Measurements from ENCODE around the gene LRRC25. TPM values are rescaled to one million over a fixed set of nuclear protein-coding genes. Genes with fewer than 3 reads are reported as not detected.

Gene LRRC25
- 10 to 100 TPM in 1 of 5 donors, 1 to 10 TPM in 2, not detected in 2; 2.9 to 11.2 (median 7.2) TPM for total RNA-seq
- polyA plus RNA-seq, result 1 to 10 TPM in 2 of 3 donors, under 1 TPM in 1; 0.98 to 2.4 (median 1.7) TPM
- long read RNA-seq, donor 1, result 0 reads
- long read RNA-seq, donor 2, partial matches to known transcripts, result 0 of 1 reads
- long read RNA-seq, donor 2, other reads (novel, unspliced or antisense), result 0 of 1 reads
- long read RNA-seq, donor 3, result 0 reads
- long read RNA-seq, donor 4, result 0 reads
- long read RNA-seq, donor 5, partial matches to known transcripts, result 0 of 1 reads
- long read RNA-seq, donor 5, other reads (novel, unspliced or antisense), result 0 of 1 reads
- long read RNA-seq, donor 6, partial matches to known transcripts, result 0 of 1 reads
- long read RNA-seq, donor 6, other reads (novel, unspliced or antisense), result 0 of 1 reads
- long read RNA-seq, donor 7, result 0 reads
- long read RNA-seq, donor 8, partial matches to known transcripts, result 0 of 1 reads
- long read RNA-seq, donor 8, other reads (novel, unspliced or antisense), result 0 of 1 reads
- long read RNA-seq, donor 9, result 0 reads
- long read RNA-seq, donor 10, result 0 reads

DNA sequence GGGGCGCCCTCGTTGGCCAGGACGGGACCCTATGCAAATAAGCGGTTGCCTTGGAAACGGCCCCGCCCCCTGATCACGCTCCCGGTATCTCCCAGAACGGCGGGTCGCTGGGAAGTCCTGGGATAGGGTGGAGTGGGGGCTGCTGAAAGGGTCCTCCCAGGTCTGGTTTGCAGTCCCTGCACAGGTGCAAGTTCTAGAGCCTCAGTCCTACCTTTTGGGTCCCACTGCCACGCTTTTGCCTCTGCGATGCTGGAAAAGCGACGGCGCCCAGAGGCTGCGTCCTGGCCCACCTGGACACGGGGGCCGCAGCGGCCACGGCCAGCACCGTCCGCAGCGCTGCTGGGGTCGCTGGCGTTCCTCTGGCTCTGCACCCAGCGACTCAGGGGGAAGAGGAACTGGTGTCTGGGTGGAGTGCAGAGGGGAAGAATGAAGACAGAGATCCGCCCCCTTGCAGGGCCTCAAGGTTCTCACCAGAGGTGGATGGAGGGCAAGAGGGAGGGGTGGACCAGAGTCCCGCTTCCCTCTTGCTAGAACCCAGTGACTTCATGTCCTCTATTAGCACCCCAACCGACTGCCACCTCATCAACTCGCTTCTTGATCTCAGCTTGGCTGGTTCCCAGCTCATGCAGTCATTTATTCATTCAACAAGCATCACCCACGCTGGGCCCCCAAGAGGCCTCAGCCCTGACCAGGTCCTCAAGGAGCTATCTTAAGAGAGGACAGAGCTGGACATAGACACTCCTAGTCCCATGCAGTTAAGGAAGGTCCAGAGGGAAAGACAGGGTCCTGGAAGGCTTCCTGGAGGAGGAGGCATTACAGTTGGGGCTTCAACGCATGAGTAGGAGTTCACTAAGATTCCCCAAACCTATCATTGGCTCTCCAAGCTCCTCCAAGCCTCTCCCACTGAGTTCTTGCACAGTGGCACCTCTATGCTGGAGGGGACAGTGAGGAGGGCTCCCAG lies at the start of gene LRRC25:
TSS of gene LRRC25 (minus strand) at position 381 of the 961 bp plus-strand sequence. CDS start 659 bp downstream, outside the sequence.
- peak in 1 of 2 donors; percentile 66 for DNase-seq
- H3K4me1 ChIP-seq, result peaks cover 17 to 83% (median 48%) of the 10 kb centered on the region in 4 donors
- TF ChIP-seq POLR2AphosphoS5 (IDR thresholded peaks at IDR 0.05), result peak in 1 of 3 donors; percentile 20
- TF ChIP-seq, protein P1, sequence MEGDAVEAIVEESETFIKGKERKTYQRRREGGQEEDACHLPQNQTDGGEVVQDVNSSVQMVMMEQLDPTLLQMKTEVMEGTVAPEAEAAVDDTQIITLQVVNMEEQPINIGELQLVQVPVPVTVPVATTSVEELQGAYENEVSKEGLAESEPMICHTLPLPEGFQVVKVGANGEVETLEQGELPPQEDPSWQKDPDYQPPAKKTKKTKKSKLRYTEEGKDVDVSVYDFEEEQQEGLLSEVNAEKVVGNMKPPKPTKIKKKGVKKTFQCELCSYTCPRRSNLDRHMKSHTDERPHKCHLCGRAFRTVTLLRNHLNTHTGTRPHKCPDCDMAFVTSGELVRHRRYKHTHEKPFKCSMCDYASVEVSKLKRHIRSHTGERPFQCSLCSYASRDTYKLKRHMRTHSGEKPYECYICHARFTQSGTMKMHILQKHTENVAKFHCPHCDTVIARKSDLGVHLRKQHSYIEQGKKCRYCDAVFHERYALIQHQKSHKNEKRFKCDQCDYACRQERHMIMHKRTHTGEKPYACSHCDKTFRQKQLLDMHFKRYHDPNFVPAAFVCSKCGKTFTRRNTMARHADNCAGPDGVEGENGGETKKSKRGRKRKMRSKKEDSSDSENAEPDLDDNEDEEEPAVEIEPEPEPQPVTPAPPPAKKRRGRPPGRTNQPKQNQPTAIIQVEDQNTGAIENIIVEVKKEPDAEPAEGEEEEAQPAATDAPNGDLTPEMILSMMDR (IDR thresholded peaks at IDR 0.05), result no peak
- no peaks in the 10 kb centered on the region for H3K9me3 ChIP-seq
- intact Hi-C loops (cut with DNase I; ENCODE audit: low total_unique reads), result loop anchor here (10.0 kb wide), 1 partner anchor 53 kb away; the partner anchor contains the start of gene PGPEP1
- peak within 1 kb of the TSS; percentile 12 to 45 (median 35) for H3K4me3 ChIP-seq
- H3K36me3 ChIP-seq, result no peaks in the 10 kb centered on the region
- WGBS, 5 donors, result 15 to 21% (median 17%) methylated on average over 27 to 33 of the region's 33 CpGs
- H3K27me3 ChIP-seq, result peaks cover 0 to 25% (median 7%) of the 10 kb centered on the region in 3 donors
- peak within 1 kb of the TSS in 4 of 5 donors; percentile 8 to 61 (median 42) for H3K27ac ChIP-seq

DNA sequence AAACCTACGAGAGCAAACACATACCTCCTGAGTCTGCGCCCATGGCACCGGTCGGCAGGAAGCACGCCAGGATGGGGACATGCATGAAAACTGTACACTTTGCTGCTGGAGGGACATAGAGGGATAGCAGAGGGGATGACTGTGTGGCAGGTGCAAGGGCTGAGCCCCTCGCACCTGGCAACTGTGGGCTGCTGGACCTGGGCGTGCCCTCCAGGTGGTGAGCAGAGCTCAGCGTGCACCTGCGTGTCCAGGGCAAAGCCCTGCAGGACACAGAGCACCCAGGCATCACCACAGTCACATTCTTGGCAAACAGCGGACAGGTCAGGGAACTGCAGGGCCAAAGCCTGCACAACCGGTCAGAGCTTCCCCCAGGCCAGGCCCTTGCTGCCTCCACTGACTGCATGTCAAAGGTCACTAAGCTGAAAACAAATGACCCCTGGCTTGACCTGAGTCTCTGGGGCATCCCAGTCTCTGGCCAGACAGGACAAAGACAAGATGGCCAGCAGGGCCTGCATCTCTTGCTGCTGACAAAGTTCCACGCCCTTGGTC lies 49.5 kb upstream of the LRRC25 start:
- Histone ChIP-seq H3K9me3 (no peaks in the 10 kb centered on the region), H3K27ac (no peak overlapping the region), H3K4me1 (peaks cover 0 to 12% (median 11%) of the 10 kb centered on the region in 4 donors), H3K27me3 (no peaks in the 10 kb centered on the region), H3K4me3 (no peak overlapping the region), H3K36me3 (peaks cover 65 to 93% (median 91%) of the 10 kb centered on the region in 4 donors)
- WGBS, 5 donors, result 83 to 92% (median 91%) methylated on average over 12 of the region's 12 CpGs
- intact Hi-C loops (cut with DNase I; ENCODE audit: low total_unique reads), result no loop called here
- no peak for DNase-seq
- TF ChIP-seq POLR2A (IDR thresholded peaks at IDR 0.05) (no peak), POLR2AphosphoS5 (IDR thresholded peaks at IDR 0.05) (no peak), EP300 (IDR thresholded peaks at IDR 0.05) (no peak)
- TF ChIP-seq, protein P1 (IDR thresholded peaks at IDR 0.05), result no peak

DNA sequence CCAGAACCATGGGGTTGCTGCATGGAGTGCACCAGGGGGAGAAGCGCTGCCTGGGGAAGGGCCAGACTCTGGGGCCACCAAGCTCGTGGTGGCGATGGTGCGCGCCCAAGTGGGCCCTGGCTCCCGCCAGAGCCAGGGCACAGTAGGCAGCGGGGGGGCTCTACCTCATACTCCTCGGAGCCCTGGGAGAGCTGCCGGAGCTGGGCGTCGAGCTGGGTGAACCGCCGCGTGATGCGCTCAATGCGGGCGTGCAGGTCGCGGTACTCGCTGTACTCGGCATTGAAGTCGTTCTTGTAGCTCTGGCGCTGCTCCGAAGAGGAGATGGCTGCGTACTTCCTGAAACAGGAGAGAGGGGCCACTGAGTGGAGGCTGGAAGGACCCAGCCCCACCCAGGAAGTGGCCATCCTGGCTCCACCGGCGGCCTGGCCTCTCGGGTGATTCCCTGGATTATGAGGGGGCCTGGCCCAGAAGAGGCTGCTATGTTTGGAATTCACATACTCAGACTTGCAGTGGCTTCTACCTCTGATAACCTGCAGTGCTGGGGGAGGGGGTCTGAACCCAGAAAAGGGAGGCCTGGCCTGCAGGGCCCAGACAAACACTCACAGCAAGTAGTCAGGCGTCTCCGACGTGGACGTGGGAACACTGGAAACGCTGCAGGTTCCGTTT lies 48.9 kb upstream of the LRRC25 start:
- intact Hi-C loops (cut with DNase I; ENCODE audit: low total_unique reads), result no loop called here

More for the DNA sequence above, 48.9 kb upstream of the LRRC25 start:
- TF ChIP-seq, protein P1 (IDR thresholded peaks at IDR 0.05), result no peak
- no peak for TF ChIP-seq EP300 (IDR thresholded peaks at IDR 0.05)
- no peak for TF ChIP-seq POLR2A (IDR thresholded peaks at IDR 0.05)
- no peak for TF ChIP-seq POLR2AphosphoS5 (IDR thresholded peaks at IDR 0.05)
- Histone ChIP-seq H3K36me3 (peaks cover 64 to 87% (median 85%) of the 10 kb centered on the region in 4 donors), H3K9me3 (no peaks in the 10 kb centered on the region), H3K4me1 (peaks cover 0 to 9% (median 8%) of the 10 kb centered on the region in 4 donors), H3K27ac (no peak overlapping the region), H3K27me3 (no peaks in the 10 kb centered on the region), H3K4me3 (no peak overlapping the region)
- no peak for DNase-seq
- 85 to 90% (median 88%) methylated on average over 20 to 34 of the region's 34 CpGs for WGBS, 5 donors
